Common myeloid progenitor, CD34-positive (primary cell): ENCODE data around the gene SHC2.

Experiments
- CTCF ChIA-PET: fragments of 350-600 bp; sonication (Branson Sonifier 250); formaldehyde crosslinking; loops from one replicate; lab custom pipeline; 2021; ENCODE audit warnings: antibody characterized with exemption; lab: Charles Lee
- POLR2A ChIA-PET: fragments of 350-600 bp; sonication (Branson Sonifier 250); formaldehyde crosslinking; loops from one replicate; lab custom pipeline; 2021; ENCODE audit warnings: antibody characterized with exemption; lab: Charles Lee
- DNase-seq, 3 donors: peaks; one replicate each; pipeline versions ENCODE4 v3.0.0 to v3.0.0-alpha.2; 2013
- H3K27ac ChIP-seq, 2 experiments: 1 replicate in 1 of 2; 2 replicates in 1 of 2; pipeline ENCODE4 v1.7.0; 2013; ENCODE audit warnings: inconsistent platforms in 2 of 2, low read length in 2 of 2, mild to moderate bottlenecking in 2 of 2, low read depth in 1 of 2, moderate library complexity in 1 of 2; ENCODE audit not compliant: severe bottlenecking in 2 of 2, insufficient read depth in 1 of 2, poor library complexity in 1 of 2
- H3K27me3 ChIP-seq, 5 experiments: replicated peaks in 2 of 5; 1 replicate in 3 of 5; 2 replicates in 2 of 5; pipeline versions ENCODE4 v1.6.1 to v1.7.0; 2013; ENCODE audit warnings: low read length in 4 of 5, mild to moderate bottlenecking in 2 of 5, moderate library complexity in 2 of 5, inconsistent platforms in 1 of 5; ENCODE audit not compliant: insufficient read depth in 5 of 5, control insufficient read depth in 4 of 5
- H3K36me3 ChIP-seq, 4 experiments: 1 replicate in 2 of 4; 2 replicates in 2 of 4; pipeline versions ENCODE4 v1.6.1 to v1.7.0; 2013; ENCODE audit warnings: low read length in 3 of 4, control low read depth in 1 of 4, mild to moderate bottlenecking in 1 of 4; ENCODE audit not compliant: control insufficient read depth in 4 of 4, insufficient read depth in 4 of 4
- H3K4me1 ChIP-seq, 4 experiments: 1 replicate in 3 of 4; 2 replicates in 1 of 4; pipeline versions ENCODE4 v1.6.1 to v1.7.1; 2013; ENCODE audit warnings: low read length in 3 of 4, mild to moderate bottlenecking in 3 of 4, control low read depth in 1 of 4, inconsistent platforms in 1 of 4, moderate library complexity in 1 of 4; ENCODE audit not compliant: control insufficient read depth in 4 of 4, insufficient read depth in 4 of 4; ENCODE audit errors: control extremely low read depth in 1 of 4
- H3K4me3 ChIP-seq, 7 experiments: 1 replicate in 4 of 7; 2 replicates in 3 of 7; pipeline versions ENCODE4 v1.5.1 to v1.7.0; 2013; ENCODE audit warnings: mild to moderate bottlenecking in 7 of 7, low read length in 6 of 7, moderate library complexity in 6 of 7, inconsistent platforms in 2 of 7, low read depth in 2 of 7, control low read depth in 1 of 7; ENCODE audit not compliant: insufficient read depth in 4 of 7, control insufficient read depth in 1 of 7; ENCODE audit errors: extremely low read depth in 1 of 7
- H3K9me3 ChIP-seq, 5 experiments: 1 replicate in 4 of 5; 2 replicates in 1 of 5; pipeline versions ENCODE4 v1.6.1 to v1.7.1; 2013; ENCODE audit warnings: low read length in 4 of 5, mild to moderate bottlenecking in 2 of 5, inconsistent platforms in 1 of 5, low read depth in 1 of 5, moderate library complexity in 1 of 5; ENCODE audit not compliant: control insufficient read depth in 4 of 5, insufficient read depth in 2 of 5; ENCODE audit errors: control extremely low read depth in 1 of 5
- WGBS: methylation state at CpG from one replicate; pipeline ENCODE4 v1.1.5; 2013; ENCODE audit not compliant: insufficient coverage; 5-methylcytosine and 5-hydroxymethylcytosine counted together

The SHC2 gene

GRCh38 chr19:436413-436950 lies 24.4 kb downstream of the SHC2 start:
- no peak overlapping the region for H3K4me3 ChIP-seq
- 94% methylated on average over 19 of the region's 29 CpGs for WGBS
- DNase-seq, result no peak
- no peak overlapping the region for H3K27ac ChIP-seq
- ChIA-PET POLR2A (no interaction called here), CTCF (no interaction called here)
- no peaks in the 10 kb centered on the region for H3K36me3 ChIP-seq
- peaks cover 0 to 14% (median 12%) of the 10 kb centered on the region in 4 experiments for H3K4me1 ChIP-seq
- peaks cover 0 to 2% (median 0%) of the 10 kb centered on the region in 5 experiments for H3K9me3 ChIP-seq
- H3K27me3 ChIP-seq, result peaks cover 0 to 29% (median 0%) of the 10 kb centered on the region in 5 experiments

- Histone ChIP-seq H3K9me3 (peaks cover 0 to 3% (median 1%) of the 10 kb centered on the region in 5 experiments), H3K27ac (no peak overlapping the region), H3K36me3 (no peaks in the 10 kb centered on the region), H3K27me3 (peaks cover 0 to 28% (median 0%) of the 10 kb centered on the region in 5 experiments), H3K4me1 (peaks cover 0 to 8% (median 6%) of the 10 kb centered on the region in 4 experiments), H3K4me3 (no peak overlapping the region)
- 87% methylated on average over 26 of the region's 33 CpGs for WGBS
- DNase-seq, result no peak
- ChIA-PET POLR2A (no interaction called here), CTCF (interaction anchor here (0.9 kb wide), 1 partner anchor 13 kb away, joined by 3 read pairs; no protein-coding TSS in a partner anchor)
Observed at GRCh38 chr19:435707-436412, 25.0 kb downstream of the SHC2 start.

GRCh38 chr19:435056-435706 lies 25.7 kb downstream of the SHC2 start:
- DNase-seq, result no peak
- H3K9me3 ChIP-seq, result peaks cover 0 to 8% (median 5%) of the 10 kb centered on the region in 5 experiments
- H3K36me3 ChIP-seq, result no peaks in the 10 kb centered on the region
- peaks cover 0 to 1% (median under 1%) of the 10 kb centered on the region in 4 experiments for H3K4me1 ChIP-seq
- H3K27me3 ChIP-seq, result peaks cover 0 to 23% (median 0%) of the 10 kb centered on the region in 5 experiments
- ChIA-PET POLR2A (no interaction called here), CTCF (interaction anchor here (0.9 kb wide), 1 partner anchor 14 kb away, joined by 3 read pairs; no protein-coding TSS in a partner anchor)
- WGBS, result 90% methylated on average over 23 of the region's 26 CpGs
- H3K27ac ChIP-seq, result no peak overlapping the region
- no peak overlapping the region for H3K4me3 ChIP-seq

- ChIA-PET CTCF (no interaction called here), POLR2A (no interaction called here)
- Histone ChIP-seq H3K9me3 (peaks cover 0 to 13% (median 9%) of the 10 kb centered on the region in 5 experiments), H3K4me1 (no peaks in the 10 kb centered on the region), H3K4me3 (no peak overlapping the region), H3K36me3 (no peaks in the 10 kb centered on the region), H3K27ac (no peak overlapping the region), H3K27me3 (peaks cover 0 to 22% (median 0%) of the 10 kb centered on the region in 5 experiments)
- no peak for DNase-seq
- WGBS, result 89% methylated on average over 18 of the region's 22 CpGs
Observed at GRCh38 chr19:434152-434960, 26.5 kb downstream of the SHC2 start.

GRCh38 chr19:430701-431100 lies 30.1 kb downstream of the SHC2 start:
- H3K27me3 ChIP-seq, result peaks cover 0 to 4% (median 0%) of the 10 kb centered on the region in 5 experiments
- H3K4me1 ChIP-seq, result peaks cover 0 to 8% (median 5%) of the 10 kb centered on the region in 4 experiments
- no peak for DNase-seq
- no peak overlapping the region for H3K27ac ChIP-seq
- POLR2A ChIA-PET, result no interaction called here
- no peaks in the 10 kb centered on the region for H3K36me3 ChIP-seq
- H3K9me3 ChIP-seq, result peaks cover 0 to 15% (median 14%) of the 10 kb centered on the region in 5 experiments
- CTCF ChIA-PET, result no interaction called here
- no peak overlapping the region for H3K4me3 ChIP-seq
- 96% methylated on average over 6 of the region's 10 CpGs for WGBS

GRCh38 chr19:428149-428548 lies 32.7 kb downstream of the SHC2 start:
- Histone ChIP-seq H3K9me3 (peaks cover 0 to 15% (median 12%) of the 10 kb centered on the region in 5 experiments), H3K4me1 (peaks cover 0 to 8% (median 5%) of the 10 kb centered on the region in 4 experiments), H3K4me3 (peak overlapping the region in 1 of 7 experiments; percentile 10), H3K27ac (no peak overlapping the region), H3K27me3 (peaks cover 0 to 2% (median 0%) of the 10 kb centered on the region in 5 experiments), H3K36me3 (no peaks in the 10 kb centered on the region)
- 96% methylated on average over 14 of the region's 15 CpGs for WGBS
- ChIA-PET POLR2A (no interaction called here), CTCF (no interaction called here)
- no peak for DNase-seq
